ENCODE results near the gene CD81.

- TF ChIP-seq CTCF (IDR thresholded peaks at IDR 0.05 in 4 of 5, conservative IDR thresholded peaks at IDR 0.05 in 1 of 5) (no peak), POLR2A (IDR thresholded peaks at IDR 0.05) (no peak)
Measured at GRCh38 chr11:2402890-2403645, 26.0 kb downstream of the CD81 start.

Measured in gastrocnemius medialis (tissue), 4 donors.